ENCODE results near the gene GSG1L2. TPM values are rescaled to one million over a fixed set of nuclear protein-coding genes. Genes with fewer than 3 reads are reported as not detected.

The GSG1L2 gene
- total RNA-seq, 1 experiment from 2014 or later: not detected

DNA sequence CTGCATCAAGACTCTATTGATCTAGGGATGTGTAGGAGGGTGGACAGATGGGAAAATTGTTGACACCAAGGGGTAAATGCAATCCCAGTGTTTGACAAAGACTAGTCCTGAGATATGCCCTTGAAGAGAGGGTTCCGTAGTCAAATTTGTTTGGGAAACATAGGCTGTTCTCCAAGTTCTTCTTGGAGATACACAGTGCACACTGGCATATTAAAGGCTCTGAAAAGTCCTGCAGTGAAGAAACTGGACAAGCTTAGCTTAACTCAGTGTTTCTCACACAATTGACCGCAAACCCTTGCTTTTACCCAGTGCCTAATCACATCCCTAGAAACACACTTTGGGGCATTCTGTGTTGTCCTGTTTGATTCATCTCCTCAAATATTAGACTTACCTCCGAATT, 41.3 kb downstream of the GSG1L2 start:
- Histone ChIP-seq H3K9me3 (ENCODE audit: control insufficient read depth in 1 of 2, insufficient read depth in 1 of 2, low read depth in 1 of 2, low read length in 2 of 2) (no peaks in the 10 kb centered on the region), H2AFZ (ENCODE audit: low read depth, low read length, poor library complexity, severe bottlenecking) (no peak overlapping the region), H3K9me2 (ENCODE audit: insufficient read depth) (no peaks in the 10 kb centered on the region), H3K4me3 (replicated peaks in 1 of 2; ENCODE audit: low read depth in 1 of 2, low read length in 2 of 2) (no peak overlapping the region), H3K9ac (ENCODE audit: low read length) (no peak overlapping the region), H4K20me1 (ENCODE audit: insufficient read depth) (no peaks in the 10 kb centered on the region), H3K36me3 (ENCODE audit: control insufficient read depth in 1 of 2, insufficient read depth in 2 of 2, low read length in 2 of 2) (no peaks in the 10 kb centered on the region), H3K4me2 (ENCODE audit: low read length) (no peak overlapping the region), H3K4me1 (ENCODE audit: control insufficient read depth in 1 of 2, insufficient read depth in 2 of 2, low read length in 2 of 2) (no peaks in the 10 kb centered on the region), H3K27me3 (ENCODE audit: insufficient read depth, low read length) (peaks cover 21% of the 10 kb centered on the region; the same call in 1 of the 2 replicates), H3K79me2 (ENCODE audit: insufficient read depth, low read length) (no peaks in the 10 kb centered on the region), H3K27ac (ENCODE audit: low read depth, low read length) (no peak overlapping the region)
- intact Hi-C loops (cut with micrococcal nuclease): no loop called here
- no TSS peak for BruUV-seq (replicated peaks)
- ChIA-PET RAD21 (ENCODE audit: low non-redundant PET in 1 of 2, low total read pairs in 2 of 2, uncharacterized antibody in 2 of 2, unreplicated experiment in 2 of 2) (no interaction called here), POLR2A (no interaction called here), CTCF (interaction anchor here (1.0 kb wide), 1 partner anchor 12 kb away, joined by 3 read pairs; no protein-coding TSS in a partner anchor)
- no peak for TF ChIP-seq ZFX (IDR thresholded peaks at IDR 0.05)
- TF ChIP-seq ZNF274 (IDR thresholded peaks at IDR 0.05; ENCODE audit: low read depth, low read length): no peak
- no peak for ATAC-seq
- no peak for DNase-seq (ENCODE audit: low read depth, low spot score)

DNA sequence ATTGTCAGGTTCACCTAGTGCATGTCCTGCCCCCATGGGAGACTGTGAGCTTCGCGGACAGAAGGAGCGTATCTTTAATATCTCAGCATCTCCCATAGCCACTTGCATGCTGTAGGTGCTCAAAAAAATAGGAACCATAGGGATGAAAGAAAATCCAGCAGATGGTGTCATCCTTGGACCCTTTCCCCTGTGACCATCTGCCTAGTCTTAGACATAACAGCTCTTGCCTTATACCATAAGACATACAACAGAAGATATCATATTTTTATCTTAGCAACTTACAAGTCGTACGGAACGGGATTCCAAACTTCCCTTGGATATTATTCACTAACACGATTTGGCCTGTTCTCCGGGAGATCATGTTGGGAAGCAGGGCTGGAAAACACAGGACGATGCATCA, 45.0 kb downstream of the GSG1L2 start:
- no peak for ATAC-seq
- Histone ChIP-seq H3K27ac (ENCODE audit: low read depth, low read length) (no peak overlapping the region), H3K79me2 (ENCODE audit: insufficient read depth, low read length) (no peaks in the 10 kb centered on the region), H3K36me3 (ENCODE audit: control insufficient read depth in 1 of 2, insufficient read depth in 2 of 2, low read length in 2 of 2) (no peaks in the 10 kb centered on the region), H3K4me1 (ENCODE audit: control insufficient read depth in 1 of 2, insufficient read depth in 2 of 2, low read length in 2 of 2) (no peaks in the 10 kb centered on the region), H3K9ac (ENCODE audit: low read length) (no peak overlapping the region), H3K27me3 (ENCODE audit: insufficient read depth, low read length) (peaks cover 14% of the 10 kb centered on the region; the same call in 1 of the 2 replicates), H3K4me3 (replicated peaks in 1 of 2; ENCODE audit: low read depth in 1 of 2, low read length in 2 of 2) (no peak overlapping the region), H3K9me2 (ENCODE audit: insufficient read depth) (no peaks in the 10 kb centered on the region), H4K20me1 (ENCODE audit: insufficient read depth) (no peaks in the 10 kb centered on the region), H3K4me2 (ENCODE audit: low read length) (no peak overlapping the region), H3K9me3 (ENCODE audit: control insufficient read depth in 1 of 2, insufficient read depth in 1 of 2, low read depth in 1 of 2, low read length in 2 of 2) (no peaks in the 10 kb centered on the region), H2AFZ (ENCODE audit: low read depth, low read length, poor library complexity, severe bottlenecking) (no peak overlapping the region)
- TF ChIP-seq POLR2AphosphoS5 (IDR thresholded peaks at IDR 0.05; ENCODE audit: low read depth, low read length): no peak
- TF ChIP-seq, protein P1, sequence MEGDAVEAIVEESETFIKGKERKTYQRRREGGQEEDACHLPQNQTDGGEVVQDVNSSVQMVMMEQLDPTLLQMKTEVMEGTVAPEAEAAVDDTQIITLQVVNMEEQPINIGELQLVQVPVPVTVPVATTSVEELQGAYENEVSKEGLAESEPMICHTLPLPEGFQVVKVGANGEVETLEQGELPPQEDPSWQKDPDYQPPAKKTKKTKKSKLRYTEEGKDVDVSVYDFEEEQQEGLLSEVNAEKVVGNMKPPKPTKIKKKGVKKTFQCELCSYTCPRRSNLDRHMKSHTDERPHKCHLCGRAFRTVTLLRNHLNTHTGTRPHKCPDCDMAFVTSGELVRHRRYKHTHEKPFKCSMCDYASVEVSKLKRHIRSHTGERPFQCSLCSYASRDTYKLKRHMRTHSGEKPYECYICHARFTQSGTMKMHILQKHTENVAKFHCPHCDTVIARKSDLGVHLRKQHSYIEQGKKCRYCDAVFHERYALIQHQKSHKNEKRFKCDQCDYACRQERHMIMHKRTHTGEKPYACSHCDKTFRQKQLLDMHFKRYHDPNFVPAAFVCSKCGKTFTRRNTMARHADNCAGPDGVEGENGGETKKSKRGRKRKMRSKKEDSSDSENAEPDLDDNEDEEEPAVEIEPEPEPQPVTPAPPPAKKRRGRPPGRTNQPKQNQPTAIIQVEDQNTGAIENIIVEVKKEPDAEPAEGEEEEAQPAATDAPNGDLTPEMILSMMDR (IDR thresholded peaks at IDR 0.05 in 2 of 3, conservative IDR thresholded peaks at IDR 0.05 in 1 of 3; ENCODE audit: borderline replicate concordance in 1 of 3, insufficient read depth in 1 of 3, low read depth in 2 of 3, low read length in 2 of 3): no peak
- no peak for TF ChIP-seq TCF7L2 (IDR thresholded peaks at IDR 0.05; ENCODE audit: borderline replicate concordance, extremely low read depth, insufficient read depth, insufficient read length)
- no peak for TF ChIP-seq FOSL1 (IDR thresholded peaks at IDR 0.05; ENCODE audit: low read depth)
- TF ChIP-seq, protein P2, sequence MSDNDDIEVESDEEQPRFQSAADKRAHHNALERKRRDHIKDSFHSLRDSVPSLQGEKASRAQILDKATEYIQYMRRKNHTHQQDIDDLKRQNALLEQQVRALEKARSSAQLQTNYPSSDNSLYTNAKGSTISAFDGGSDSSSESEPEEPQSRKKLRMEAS (IDR thresholded peaks at IDR 0.05): no peak
- no peak for TF ChIP-seq ELF1 (IDR thresholded peaks at IDR 0.05; ENCODE audit: borderline replicate concordance, low read depth)
- no peak for TF ChIP-seq YY1 (IDR thresholded peaks at IDR 0.05; ENCODE audit: extremely low read depth, insufficient replicate concordance, low read depth, low read length)
- no peak for TF ChIP-seq CBX3 (IDR thresholded peaks at IDR 0.05; ENCODE audit: low read depth)
- no peak for TF ChIP-seq CEBPB (IDR thresholded peaks at IDR 0.05; ENCODE audit: low read depth)
- BruUV-seq (replicated peaks): no TSS peak
- no peak for DNase-seq (ENCODE audit: low read depth, low spot score)
- CTCF ChIA-PET: no interaction called here
- intact Hi-C loops (cut with micrococcal nuclease): no loop called here
- RAD21 ChIA-PET (ENCODE audit: low non-redundant PET in 1 of 2, low total read pairs in 2 of 2, uncharacterized antibody in 2 of 2, unreplicated experiment in 2 of 2): no interaction called here
- POLR2A ChIA-PET: no interaction called here
